GM21786 (cell line): Measurements from ENCODE around the gene LEF1.
A peak's percentile ranks its signal among the peaks of the same experiment; 100 is the strongest.
"Not testable (repeated sequence)": the region's sequence is repeated elsewhere in the genome, so short reads cannot be mapped to it uniquely, and the experiment has no call there.

Experiments
- ATAC-seq: cut with Tn5 transposase; IDR thresholded peaks from one replicate; pipeline ENCODE4 v1.9.1; 2021; ENCODE audit not compliant: unreplicated experiment

The LEF1 gene

DNA sequence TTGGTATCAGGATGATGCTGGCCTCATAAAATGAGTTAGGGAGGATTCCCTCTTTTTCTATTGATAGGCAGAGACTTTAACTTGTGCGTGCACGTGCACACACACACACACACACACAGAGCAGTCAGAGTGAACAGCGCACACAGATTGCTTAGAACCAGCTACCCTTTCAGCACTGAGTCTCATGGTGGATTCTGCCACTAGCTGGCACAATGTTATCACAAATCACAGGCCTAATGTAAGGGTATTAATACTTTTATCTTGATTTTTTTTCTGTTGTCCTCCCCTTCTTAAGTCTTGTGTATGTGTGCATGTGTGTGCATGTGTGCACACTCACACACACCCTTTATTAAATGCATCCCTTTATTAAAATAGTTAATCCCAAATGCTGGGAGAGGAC lies 125.8 kb downstream of the LEF1 start:
- no peak for ATAC-seq

DNA sequence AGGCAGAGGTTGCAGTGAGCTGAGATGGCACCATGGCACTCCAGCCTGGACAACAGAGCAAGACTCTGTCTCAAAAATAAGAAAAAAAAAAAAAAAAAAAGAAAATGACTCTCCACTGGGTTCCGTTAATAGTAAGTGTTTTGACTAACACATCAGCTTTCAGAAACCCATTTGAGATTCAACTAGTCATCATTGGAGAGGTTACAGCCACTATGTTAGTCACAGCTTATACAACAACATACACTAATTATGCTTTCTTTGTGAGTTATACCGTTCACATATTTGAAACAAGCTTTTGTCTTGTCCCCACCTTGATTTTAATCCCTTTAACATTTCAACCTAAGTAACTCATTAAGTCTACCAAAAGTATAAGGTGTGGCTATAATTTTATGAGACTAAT lies 130.8 kb downstream of the LEF1 start:
- no peak for ATAC-seq

DNA sequence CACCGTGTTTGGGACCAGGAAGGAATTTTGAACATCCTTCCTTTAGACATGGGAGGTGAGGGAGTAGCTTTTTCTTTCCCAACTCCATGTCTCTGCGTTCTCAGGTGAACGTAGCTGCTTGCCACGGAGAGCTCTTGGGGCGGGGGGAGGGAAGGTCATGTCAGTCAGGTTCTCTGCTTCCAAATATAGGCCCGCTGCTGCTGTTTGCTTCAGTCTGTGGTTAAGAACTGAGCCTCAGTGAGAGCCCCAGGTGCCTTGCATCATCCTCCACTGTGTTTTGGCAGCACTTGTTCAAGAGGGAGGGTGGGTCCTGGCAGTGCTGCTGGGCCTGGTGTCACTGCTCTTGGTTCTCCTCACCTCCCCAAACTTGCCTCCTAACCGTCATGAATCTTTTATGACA lies 132.5 kb downstream of the LEF1 start:
- ATAC-seq: peak; percentile 95

DNA sequence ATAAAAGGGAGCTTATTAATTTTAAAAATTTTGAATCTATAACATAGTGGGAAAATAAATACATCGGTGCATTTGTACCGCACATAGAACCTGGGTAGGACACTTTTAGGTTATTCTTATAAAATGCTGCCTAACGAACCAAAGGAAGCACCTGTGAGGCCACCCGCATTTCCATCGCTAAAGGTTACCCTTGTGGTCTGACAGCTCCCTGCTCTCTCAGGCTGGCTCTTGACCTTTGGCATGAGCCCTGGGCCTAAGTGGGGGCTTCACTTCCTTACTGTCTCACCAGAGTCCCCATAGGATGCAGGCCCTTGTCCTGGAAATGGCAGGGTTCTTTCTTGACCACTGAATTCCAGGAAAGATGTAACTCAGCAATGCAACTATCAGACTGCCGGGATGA lies 133.0 kb downstream of the LEF1 start:
- peak; percentile 42 for ATAC-seq

DNA sequence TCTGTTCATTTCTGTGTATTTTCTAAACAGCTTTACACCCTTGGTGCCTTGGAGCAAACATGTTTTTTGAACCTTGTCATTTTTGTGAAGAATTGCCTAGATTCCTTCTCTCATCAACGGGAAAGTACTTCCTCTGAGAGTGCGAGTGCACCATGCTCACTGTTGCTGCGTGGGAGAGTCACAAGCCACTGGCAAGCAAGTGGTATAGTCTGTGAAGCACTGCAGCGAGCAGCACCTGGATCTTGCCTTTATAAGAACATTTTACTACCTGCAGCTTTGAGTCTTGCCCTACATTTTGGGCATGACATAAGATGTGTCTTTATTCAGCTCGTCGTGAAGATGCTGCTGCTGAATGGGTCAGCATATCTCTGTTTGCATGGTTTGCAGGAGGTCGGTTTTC lies 134.2 kb downstream of the LEF1 start:
- no peak for ATAC-seq

DNA sequence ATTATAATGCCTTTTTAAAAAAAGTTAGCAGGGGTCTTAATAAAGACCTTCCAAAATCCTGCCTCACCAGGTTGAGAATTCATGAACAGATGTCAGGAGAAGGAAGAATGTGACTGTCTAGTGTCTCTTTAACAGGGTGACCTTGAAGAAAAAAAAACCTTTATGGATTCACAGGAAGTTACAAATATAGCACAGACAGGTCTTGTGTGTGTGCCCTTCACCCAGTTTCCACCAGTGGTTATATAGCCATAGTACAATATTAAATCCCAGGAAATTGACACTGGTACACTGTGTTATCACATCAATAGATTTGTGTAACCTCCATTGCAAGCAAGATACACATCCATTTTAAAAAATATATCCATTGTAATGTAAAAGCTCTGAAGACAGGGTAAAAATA lies 135.4 kb downstream of the LEF1 start:
- no peak for ATAC-seq

DNA sequence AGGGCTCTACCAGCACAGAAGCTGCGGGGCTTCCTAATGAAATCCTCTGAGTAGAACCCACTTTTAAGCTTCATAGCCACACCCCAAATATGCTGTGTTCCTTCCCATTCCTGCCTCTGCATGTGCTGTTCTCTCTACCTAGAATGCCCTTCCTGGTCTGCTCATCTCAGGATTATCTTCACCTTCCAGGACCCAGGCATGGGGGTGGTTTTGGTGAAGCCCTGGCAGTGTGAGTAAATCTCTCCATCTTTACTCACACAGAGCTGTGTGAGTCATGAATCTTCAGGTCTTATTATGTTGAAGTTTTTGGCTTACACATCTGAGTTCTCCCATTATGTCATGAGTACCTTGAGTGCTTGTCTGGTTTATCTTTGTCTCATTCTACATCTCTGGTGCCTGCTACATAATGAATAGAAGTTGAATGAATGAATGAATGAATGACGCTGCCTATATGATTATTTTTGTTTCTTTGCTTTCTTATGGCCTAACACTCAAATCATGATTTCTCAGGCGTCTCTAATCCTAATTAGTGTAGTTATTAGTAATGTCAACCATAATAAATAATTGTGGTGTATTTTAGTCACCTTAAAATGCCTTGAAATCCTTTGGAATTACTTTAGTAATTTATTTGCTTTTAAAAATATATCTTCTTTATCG lies 137.2 kb downstream of the LEF1 start:
- no peak for ATAC-seq

DNA sequence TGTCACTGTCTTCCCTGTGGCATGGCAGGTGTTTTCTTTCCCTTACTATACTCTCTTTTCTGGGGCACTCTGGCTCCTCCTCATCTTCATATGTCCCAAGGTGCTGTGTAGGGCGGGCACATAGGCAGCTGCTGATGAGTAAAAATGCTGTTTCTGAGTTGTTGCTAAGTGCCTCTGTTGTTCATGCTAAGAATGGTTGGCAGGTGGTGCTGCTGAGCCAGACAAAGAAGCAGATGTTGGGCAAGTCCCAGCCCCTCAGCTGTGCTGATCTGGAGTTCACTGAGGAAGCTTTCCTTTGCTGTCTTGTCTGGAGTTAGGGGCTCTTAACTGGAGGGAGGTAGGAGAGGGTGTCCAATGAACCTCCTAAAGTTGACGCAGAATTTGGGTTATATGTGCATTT lies 138.4 kb downstream of the LEF1 start:
- ATAC-seq: peak; percentile 97

DNA sequence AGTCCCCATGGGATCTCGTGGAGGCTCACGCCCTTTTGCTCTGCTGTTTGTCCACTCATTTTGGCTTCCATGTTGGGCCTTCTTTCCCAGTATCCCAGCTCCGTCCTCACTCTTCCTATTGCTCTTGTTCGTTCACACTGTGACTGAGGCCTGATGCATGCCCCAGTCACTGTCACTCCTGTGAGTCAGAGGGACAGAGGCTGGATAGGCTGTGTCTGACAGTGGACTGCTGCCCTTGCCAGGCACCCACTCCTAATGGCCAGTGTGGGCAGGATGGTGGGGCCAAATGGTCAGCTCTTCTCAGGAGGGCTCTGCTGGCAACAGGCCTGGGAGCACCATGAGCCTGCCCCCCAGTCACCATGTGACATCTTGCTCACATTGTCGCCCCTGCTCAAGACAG lies 139.0 kb downstream of the LEF1 start:
- no peak for ATAC-seq

DNA sequence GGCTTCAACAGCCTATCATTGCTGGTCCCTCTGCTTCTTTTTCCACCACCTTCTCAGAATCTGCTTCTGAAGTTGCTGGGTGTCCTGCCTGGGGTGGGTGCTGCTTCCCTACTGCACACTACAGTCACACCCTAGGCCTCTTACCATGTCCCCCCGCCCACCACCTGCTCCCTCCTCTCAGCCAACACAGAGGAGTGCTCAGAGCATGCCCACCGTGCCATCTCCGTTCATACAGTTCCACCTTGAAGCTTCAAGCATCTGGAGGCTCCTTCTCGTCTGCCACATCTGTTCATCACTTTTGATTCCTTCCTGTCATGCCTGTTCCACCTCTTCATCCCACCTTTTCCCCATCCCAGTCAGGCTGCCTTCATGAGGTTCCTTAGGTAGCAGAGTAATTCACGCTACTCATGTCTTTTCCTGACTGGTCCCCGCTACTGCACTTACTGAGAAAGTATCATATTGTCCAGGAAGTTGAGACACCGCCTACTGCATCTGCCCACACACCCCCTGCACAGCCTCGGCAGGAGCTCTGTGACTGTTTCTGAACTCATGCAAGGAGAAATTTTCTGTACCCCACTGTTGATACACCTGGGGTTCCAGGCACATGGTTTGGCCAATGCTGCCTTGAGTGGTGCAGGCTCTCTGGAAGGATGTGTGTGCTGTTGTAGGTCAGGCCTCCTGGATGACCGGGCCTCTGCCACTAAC lies 139.6 kb downstream of the LEF1 start:
- no peak for ATAC-seq

DNA sequence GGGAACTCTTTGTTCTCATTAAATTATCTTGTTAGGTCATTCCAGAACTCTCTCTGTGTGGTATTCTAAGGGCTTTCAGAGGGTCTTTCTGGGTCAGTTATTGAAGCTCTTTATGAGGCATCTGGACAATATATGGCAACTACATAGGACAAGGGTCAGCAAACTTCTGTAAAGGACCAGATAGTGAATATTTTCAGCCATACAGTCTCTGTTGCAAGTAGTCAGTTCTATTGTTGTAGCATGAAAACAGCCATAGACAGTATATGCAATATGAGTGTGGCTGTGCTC lies 143.9 kb downstream of the LEF1 start:
- no peak for ATAC-seq

DNA sequence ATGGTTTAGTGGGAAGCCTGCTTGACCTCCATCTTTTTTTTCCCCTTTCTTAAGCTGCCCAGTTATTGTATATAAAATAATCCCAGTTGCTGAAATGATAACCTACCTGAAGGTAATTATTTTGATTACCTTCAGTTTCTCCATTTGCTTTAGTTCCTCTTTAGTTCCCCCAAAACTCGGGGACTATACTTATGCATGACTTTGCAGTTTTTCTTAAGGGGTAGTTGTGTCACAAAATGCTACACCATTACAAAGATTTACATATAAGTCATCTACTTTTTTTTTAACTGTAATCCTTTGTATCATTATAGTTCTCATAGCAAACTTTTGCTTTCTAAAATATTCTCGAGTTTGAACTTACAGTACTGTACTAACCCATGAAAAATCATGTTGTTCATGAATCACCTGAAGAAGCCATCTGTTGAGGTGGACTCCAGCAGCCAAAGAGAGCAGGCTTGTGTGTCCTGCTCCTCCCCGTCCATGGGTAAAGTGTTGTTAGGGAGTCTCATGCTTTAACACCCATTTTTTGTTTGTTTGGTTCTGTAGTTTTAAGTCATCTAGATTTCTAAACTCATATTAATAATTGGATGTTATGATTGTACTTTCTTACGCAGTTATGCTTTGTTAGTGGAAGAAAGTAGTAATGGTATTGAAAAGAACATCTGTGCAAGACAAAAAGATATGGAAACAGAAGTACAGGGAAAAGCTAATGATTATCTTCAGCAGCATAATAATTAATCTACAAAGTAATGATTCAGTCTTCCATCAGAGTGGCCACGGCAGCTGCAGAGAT lies 144.5 kb downstream of the LEF1 start:
- no peak for ATAC-seq

DNA sequence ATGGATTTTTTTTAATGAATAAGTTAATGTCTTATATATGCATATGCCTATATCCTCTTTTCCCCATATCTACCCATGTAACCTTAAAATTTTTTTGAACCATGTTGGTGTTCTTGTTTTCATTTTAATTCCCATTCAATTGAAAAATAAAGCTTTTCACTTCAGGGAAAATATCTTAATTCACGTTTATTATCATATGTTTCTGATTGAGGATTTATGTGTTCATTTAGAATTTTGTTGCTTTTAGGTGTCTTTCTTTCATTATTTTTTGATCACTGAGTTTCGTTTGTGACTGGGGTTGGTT lies 149.9 kb downstream of the LEF1 start:
- no peak for ATAC-seq

DNA sequence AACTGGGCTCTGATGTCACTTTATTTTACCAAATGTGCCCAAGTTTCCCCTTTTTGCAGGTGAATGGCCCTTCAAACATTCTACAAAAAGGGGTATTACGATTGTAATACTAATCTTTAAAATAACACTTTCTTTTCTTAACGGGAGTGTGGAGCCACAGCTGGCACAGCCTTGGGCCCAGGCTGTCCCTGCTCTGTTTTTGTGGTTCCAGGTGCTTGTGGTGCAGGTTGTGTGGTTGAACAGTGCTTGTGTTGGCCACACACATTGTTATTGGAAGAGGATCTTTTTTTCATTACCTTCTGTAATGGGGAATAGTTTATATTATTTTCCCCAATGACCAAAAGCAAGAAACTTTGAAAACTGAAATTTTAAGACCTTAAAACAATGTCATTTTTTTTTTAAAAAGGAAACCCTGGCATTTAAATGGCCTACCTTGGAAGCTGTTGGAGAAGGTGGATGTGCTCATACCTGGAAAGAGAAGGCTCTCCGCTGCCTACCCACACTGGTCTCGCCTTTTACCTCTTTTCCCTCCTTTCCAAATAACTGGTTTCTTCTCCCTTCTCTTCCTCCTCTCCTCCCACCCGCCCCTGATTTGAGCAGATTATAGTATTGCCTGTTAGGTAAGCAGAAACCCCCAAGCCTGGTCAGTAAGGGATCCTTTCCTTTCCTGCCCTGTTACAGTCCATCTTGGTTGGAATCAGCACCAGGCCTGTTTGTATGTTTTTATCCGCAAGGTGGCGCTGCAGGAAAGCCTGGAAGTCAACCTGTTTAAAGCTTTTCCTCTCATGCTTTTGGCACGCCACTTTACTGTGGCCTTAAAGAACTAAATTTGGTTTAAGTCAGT lies 150.5 kb downstream of the LEF1 start:
- peak; percentile 86 for ATAC-seq

DNA sequence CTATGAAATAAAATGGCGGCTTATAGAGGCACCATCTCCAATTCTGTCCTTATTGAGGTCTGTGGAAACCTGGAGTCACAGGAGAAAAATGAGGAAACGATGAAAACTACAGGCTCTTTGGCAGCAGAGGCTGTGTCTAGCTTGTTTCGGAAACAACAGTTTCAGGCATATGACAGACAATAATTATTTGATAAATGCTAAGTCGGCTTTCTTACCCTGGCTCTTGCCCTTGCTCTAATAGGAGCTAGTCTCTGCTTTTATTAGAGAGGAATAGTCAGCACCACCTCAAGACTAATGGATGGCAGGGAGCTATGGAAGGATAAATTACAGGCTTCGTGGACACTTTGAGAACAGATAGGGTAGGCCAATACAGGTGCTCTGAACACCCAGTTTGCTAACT lies 154.8 kb downstream of the LEF1 start:
- ATAC-seq: no peak

DNA sequence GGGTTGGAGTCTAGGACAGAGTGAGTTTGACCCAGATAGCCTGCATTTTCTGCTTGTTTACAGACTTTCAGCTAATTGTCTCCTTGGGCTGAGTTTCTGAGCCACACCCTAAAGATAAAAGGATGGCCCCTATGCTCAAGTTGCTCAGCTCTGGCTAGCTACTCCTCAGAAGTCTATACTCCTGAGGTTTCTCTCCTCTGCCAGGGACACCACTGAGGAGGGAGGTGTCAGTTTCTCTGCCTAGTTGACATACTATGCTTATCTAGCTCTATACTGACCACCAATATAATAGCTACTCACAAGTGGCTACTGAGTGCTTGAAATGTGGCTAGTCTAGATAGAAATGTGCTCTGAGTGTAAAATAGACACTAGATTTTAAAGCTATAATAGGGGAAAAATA lies 155.4 kb downstream of the LEF1 start:
- ATAC-seq: no peak

DNA sequence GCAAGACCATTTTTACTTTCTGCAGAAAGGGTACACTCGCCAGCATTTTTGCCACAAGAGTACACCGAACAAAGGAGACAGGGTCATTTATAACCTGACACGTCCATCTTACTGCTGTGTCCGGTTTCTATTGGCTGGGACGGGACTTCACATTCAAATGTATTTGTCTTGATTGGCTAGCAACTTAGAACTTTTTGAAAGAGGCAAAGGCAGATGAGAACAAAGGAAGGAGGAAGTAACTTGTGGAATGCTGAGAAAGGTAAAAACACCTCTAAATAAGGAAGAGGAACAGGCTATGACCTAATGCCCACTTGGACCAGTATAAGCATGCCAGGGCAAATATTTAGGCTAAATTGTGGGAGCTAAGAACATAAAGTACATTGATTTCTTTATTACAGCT lies 156.3 kb downstream of the LEF1 start:
- ATAC-seq: not testable (repeated sequence)

DNA sequence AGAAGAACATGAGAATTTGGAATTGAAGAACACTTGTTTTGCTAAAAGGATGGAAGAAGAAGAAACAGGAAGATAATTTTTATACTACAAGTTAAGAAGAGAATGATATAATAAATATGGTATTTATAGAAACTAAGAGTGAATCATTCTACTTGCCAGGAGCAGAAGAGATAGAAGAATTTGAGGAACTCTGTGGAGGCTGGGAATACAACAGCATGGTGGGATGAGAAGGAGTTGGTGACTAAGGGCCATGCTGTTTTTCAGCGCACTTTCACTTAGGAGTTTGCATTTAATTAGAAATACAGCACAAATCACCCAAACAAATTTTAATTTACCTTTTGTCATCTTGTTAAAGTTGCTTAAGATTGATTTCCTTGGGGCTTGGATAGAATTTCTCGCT lies 158.6 kb downstream of the LEF1 start:
- ATAC-seq: no peak

DNA sequence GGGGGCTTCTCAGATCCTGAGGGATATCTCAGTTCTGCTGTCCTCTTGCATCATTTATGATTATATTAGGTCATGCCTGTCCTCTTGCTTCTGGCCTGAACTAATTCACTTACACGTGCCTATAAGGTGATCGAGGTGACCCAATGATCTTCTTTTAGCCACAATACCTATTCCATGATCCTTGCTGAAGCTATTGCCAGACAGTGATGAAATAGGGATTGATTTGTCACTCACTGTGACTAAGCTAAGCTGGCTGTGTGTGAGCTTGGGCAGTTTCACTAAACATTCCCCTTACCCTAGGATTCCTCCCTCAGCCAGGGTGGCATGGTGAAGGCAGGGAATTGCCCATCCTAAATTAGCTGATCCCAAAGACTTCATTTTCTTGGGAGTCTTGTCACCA lies 160.0 kb downstream of the LEF1 start:
- no peak for ATAC-seq

DNA sequence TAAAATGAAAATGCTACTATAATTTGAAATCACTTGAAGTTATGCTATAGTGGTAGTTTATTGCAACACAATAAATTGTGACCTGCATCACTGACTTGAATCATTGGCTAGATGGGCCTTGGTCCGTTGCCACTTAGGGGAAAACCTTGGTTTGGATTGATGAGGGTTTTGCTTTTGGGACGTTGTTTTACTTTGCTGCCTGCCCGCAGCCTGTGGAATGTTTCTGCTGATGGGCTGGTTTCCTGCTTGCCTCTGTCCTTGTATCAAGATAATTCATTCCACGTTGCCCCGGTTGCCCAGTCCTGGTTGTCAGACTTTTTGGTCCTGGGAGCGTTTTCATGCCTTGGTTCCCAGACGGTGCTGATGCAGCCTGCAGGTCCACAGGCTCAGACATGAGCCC lies 160.7 kb downstream of the LEF1 start:
- no peak for ATAC-seq

DNA sequence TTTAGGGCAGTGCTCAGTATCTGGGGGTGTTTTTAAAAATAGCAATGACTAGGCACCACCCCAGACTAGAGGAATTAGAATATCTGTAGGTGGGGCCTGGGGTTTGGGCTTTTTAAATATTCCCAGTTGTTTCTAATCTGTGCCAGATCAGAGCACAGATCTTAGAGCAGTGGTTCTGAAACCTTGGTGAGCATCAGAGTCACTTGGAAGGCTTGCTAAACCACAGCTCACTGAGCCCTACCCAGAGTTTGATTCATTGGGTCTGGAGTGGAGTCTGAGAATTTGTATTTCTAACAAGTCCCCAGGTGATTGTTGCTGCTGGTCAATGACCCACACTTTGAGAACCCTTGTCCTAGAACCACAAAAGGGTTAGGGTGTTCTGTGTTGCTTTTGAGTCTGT lies 162.4 kb downstream of the LEF1 start:
- no peak for ATAC-seq

DNA sequence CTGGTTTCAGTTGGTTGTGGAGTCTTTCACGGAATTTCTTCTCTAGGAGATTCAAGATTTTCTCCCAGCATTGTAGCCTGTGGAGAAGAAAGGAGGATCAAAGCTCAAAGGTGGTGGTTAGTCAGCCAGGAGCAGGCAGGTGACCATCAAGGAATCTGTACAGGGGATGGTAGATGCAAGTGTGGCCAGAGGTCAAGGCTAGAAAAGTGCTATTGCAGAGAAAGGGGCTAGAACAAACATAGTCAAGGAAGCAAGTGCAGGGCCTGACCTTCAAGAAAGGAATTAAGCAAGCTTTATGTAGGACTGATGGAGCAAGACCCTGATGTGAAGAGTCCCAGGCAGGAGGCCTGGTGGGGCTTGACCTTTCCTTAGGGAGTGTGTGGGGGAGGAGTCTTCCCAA lies 162.9 kb downstream of the LEF1 start:
- ATAC-seq: no peak
